HepG2 (cell line): ENCODE measurements around the gene CCDC57. TPM values are rescaled to one million over a fixed set of nuclear protein-coding genes. Genes with fewer than 3 reads are reported as not detected.

Experiments used
- ATAC-seq: fragments of 200-7000 bp; cut with Tn5 transposase; 3 replicates; pipeline ENCODE4 v1.9.1; 2020; ENCODE audit warnings: mild to moderate bottlenecking, moderate library complexity
- BruUV-seq: library from RNA; stranded (reverse); fragments of 400-500 nt; replicated peaks from 2 replicates; lab custom pipeline; 2021; lab: Mats Ljungman, UMichigan
- CTCF ChIA-PET: fragments of 300-600 bp; formaldehyde crosslinking; extraction: SDS; loops from one replicate; lab custom pipeline; 2021; ENCODE audit warnings: low total read pairs, inconsistent platforms, low intra/inter-chr PET ratio; lab: Yijun Ruan, JAX
- POLR2A ChIA-PET: fragments of 350-600 bp; sonication (Branson Sonifier 250); formaldehyde crosslinking; loops from one replicate; lab custom pipeline; 2020; ENCODE audit warnings: antibody characterized with exemption, inconsistent platforms; lab: Yijun Ruan, JAX
- DNase-seq: peaks from one replicate; pipeline ENCODE4 v3.0.0-alpha.2; 2015; ENCODE audit warnings: low spot score
- FAIRE-seq: peaks from 3 replicates; lab custom pipeline; 2011; peaks lifted over from hg19 to GRCh38; lab: Jason Lieb, UNC
- H2AFZ ChIP-seq: one replicate; pipeline ENCODE4 v1.6.1; 2011; ENCODE audit warnings: low read length, inconsistent platforms
- H3K27ac ChIP-seq: fragments of 300-600 bp; 3 replicates; pipeline ENCODE4 v1.8.0; 2011; ENCODE audit warnings: mixed run types, mild to moderate bottlenecking, mixed read lengths, low read length, inconsistent platforms; ENCODE audit not compliant: insufficient read depth; ENCODE audit errors: extremely low read length
- H3K27me3 ChIP-seq, 2 experiments: fragments of 200-600 bp in 1 of 2; 2 replicates in 1 of 2; 3 replicates in 1 of 2; pipeline versions ENCODE4 v1.6.0 to v1.8.0; 2011; ENCODE audit warnings: low read length in 2 of 2, mild to moderate bottlenecking in 2 of 2, moderate library complexity in 2 of 2, inconsistent platforms in 1 of 2; ENCODE audit not compliant: insufficient read depth in 2 of 2, control insufficient read depth in 1 of 2
- H3K36me3 ChIP-seq, 2 experiments: fragments of 200-600 bp in 1 of 2; replicated peaks in 1 of 2; 2 replicates in 1 of 2; 3 replicates in 1 of 2; pipeline versions ENCODE4 v1.5.1 to v1.8.0; 2011; ENCODE audit warnings: low read length in 2 of 2, inconsistent platforms in 1 of 2; ENCODE audit not compliant: insufficient read depth in 2 of 2, control insufficient read depth in 1 of 2
- H3K4me1 ChIP-seq: 2 replicates; pipeline ENCODE4 v1.5.1; 2012; ENCODE audit warnings: low read length, inconsistent platforms; ENCODE audit not compliant: insufficient read depth
- H3K4me2 ChIP-seq: 2 replicates; pipeline ENCODE4 v1.6.0; 2011; ENCODE audit warnings: low read depth, low read length, inconsistent platforms
- H3K4me3 ChIP-seq, 3 experiments: fragments of 200-600 bp in 1 of 3; sonication (generic), shearing (Covaris generic) in 1 of 3; replicated peaks in 1 of 3; 2 replicates each; pipeline ENCODE4 v1.5.1; 2011 to 2016; ENCODE audit warnings: low read length in 3 of 3, inconsistent platforms in 2 of 3, low read depth in 2 of 3, mild to moderate bottlenecking in 2 of 3, control low read depth in 1 of 3, mixed read lengths in 1 of 3; ENCODE audit not compliant: insufficient read depth in 1 of 3
- H3K79me2 ChIP-seq: one replicate; pipeline ENCODE4 v1.6.1; 2011; ENCODE audit warnings: low read length, inconsistent platforms; ENCODE audit not compliant: insufficient read depth
- H3K9ac ChIP-seq: 2 replicates; pipeline ENCODE4 v1.6.0; 2011; ENCODE audit warnings: mild to moderate bottlenecking, low read depth, low read length, inconsistent platforms; ENCODE audit not compliant: insufficient read depth
- H3K9me3 ChIP-seq: 2 replicates; pipeline ENCODE4 v1.5.1; 2012; ENCODE audit warnings: mild to moderate bottlenecking, low read length
- H4K20me1 ChIP-seq: 2 replicates; pipeline ENCODE4 v1.6.0; 2011; ENCODE audit warnings: inconsistent platforms, mild to moderate bottlenecking, low read length, moderate library complexity; ENCODE audit not compliant: insufficient read depth
- ATF7-NPFF ChIP-seq: sonication (generic); formaldehyde crosslinking; IDR thresholded peaks from 2 replicates; pipeline ENCODE4 v1.8.1; 2023; ENCODE audit warnings: mild to moderate bottlenecking, low read depth, missing genetic modification reagents, moderate library complexity
- BORCS8-MEF2B ChIP-seq: sonication (generic); formaldehyde crosslinking; IDR thresholded peaks from 2 replicates; pipeline ENCODE4 v1.8.0; 2022; ENCODE audit warnings: mild to moderate bottlenecking, missing genetic modification reagents
- EED ChIP-seq: sonication (generic); formaldehyde crosslinking; IDR thresholded peaks from 2 replicates; pipeline ENCODE4 v1.5.0; 2020; ENCODE audit warnings: mild to moderate bottlenecking, missing genetic modification reagents
- MYC ChIP-seq: sonication (generic); formaldehyde crosslinking; IDR thresholded peaks from 2 replicates; pipeline ENCODE4 v1.9.0; 2021; ENCODE audit warnings: missing genetic modification reagents, borderline replicate concordance
- SSRP1 ChIP-seq: IDR thresholded peaks from 2 replicates; pipeline ENCODE4 v1.6.1; 2016; ENCODE audit warnings: control low read depth
- TCF7 ChIP-seq: sonication (generic); IDR thresholded peaks from 2 replicates; pipeline ENCODE4 v1.6.1; 2016; ENCODE audit warnings: antibody characterized with exemption, low read depth
- ZNF337 ChIP-seq: sonication (generic); formaldehyde crosslinking; IDR thresholded peaks from 2 replicates; pipeline ENCODE4 v1.5.1; 2020; ENCODE audit warnings: missing genetic modification reagents, low read depth, mild to moderate bottlenecking, borderline replicate concordance
- ZNF775 ChIP-seq: sonication (generic); formaldehyde crosslinking; IDR thresholded peaks from 2 replicates; pipeline ENCODE4 v1.4.0; 2020; ENCODE audit warnings: missing genetic modification reagents, mild to moderate bottlenecking, moderate library complexity, borderline replicate concordance
- WGBS: methylation state at CpG from one replicate; pipeline ENCODE4 v1.1.6; 2017; ENCODE audit warnings: low lambda C conversion rate; 5-methylcytosine and 5-hydroxymethylcytosine counted together
- in situ Hi-C: cut with HindIII; loops from 2 replicates; pipeline ENCODE4 v1.10.0; 2017; ENCODE audit warnings: low pct_unique_long_range_greater_than_20kb; ENCODE audit not compliant: extremely low pct_ligation_motif_present
- intact Hi-C: fragments of 100-400 bp; cut with micrococcal nuclease; formaldehyde crosslinking; loops from one replicate; pipeline ENCODE4 v1.10.0; 2022; ENCODE audit not compliant: unreplicated experiment
- polyA plus RNA-seq, 8 experiments: library from polyadenylated mRNA; depleted of rRNA in 3 of 8; stranded (reverse) in 7 of 8; unstranded in 1 of 8; fragments of >200 nt; fragmentation: Illumina TruSeq in 4 of 8; extraction: Trizol in 4 of 8; gene quantifications; 2 replicates each; pipeline versions ENCODE4 v1.2.1 to v1.2.3, GENCODE V29; 2011 to 2016; ENCODE audit warnings: low read depth in 4 of 8, missing spikeins in 1 of 8, mixed read lengths in 1 of 8; ENCODE audit not compliant: insufficient read depth in 1 of 8
- total RNA-seq, 5 experiments: library from RNA; depleted of rRNA; stranded (reverse); fragments of >200 nt; fragmentation: Illumina TruSeq; extraction: Trizol; gene quantifications; 2 replicates each; pipeline ENCODE4 v1.2.3, GENCODE V29; 2016; ENCODE audit warnings: low read depth in 1 of 5
- TF ChIP-seq, protein P1 (sequence below), 2 experiments: fragments of 450-650 bp in 1 of 2; sonication (generic) in 1 of 2; formaldehyde crosslinking in 1 of 2; IDR thresholded peaks; 2 replicates each; pipeline versions ENCODE4 v1.6.1 to v1.8.0; 2016 to 2022; ENCODE audit warnings: antibody characterized with exemption in 1 of 2, mild to moderate bottlenecking in 1 of 2, missing genetic modification reagents in 1 of 2
- TF ChIP-seq, protein P2 (sequence below): sonication (generic); formaldehyde crosslinking; IDR thresholded peaks from 2 replicates; pipeline ENCODE4 v1.8.1; 2022; ENCODE audit warnings: low read depth, mild to moderate bottlenecking, missing genetic modification reagents

Gene CCDC57
- total and polyA plus RNA-seq, 2 of the 13 experiments (the other 11 are each of a cell fraction or from before 2014, with no cell fraction given): 59.3 to 59.9 TPM

GRCh38 chr17:82083533-82084359 lies 128.9 kb downstream of the CCDC57 start:
- H2AFZ ChIP-seq: no peak overlapping the region
- 96% methylated on average over 55 of the region's 55 CpGs for WGBS
- CTCF ChIA-PET: no interaction called here
- H3K4me3 ChIP-seq: no peak overlapping the region
- no peak overlapping the region for H3K27ac ChIP-seq
- H3K27me3 ChIP-seq: no peaks in the 10 kb centered on the region
- H3K9me3 ChIP-seq: no peaks in the 10 kb centered on the region
- H3K4me1 ChIP-seq: no peaks in the 10 kb centered on the region
- in situ Hi-C loops: no loop called here
- BruUV-seq: no TSS peak
- no peak for ATAC-seq
- no peak for FAIRE-seq
- H3K4me2 ChIP-seq: no peak overlapping the region
- no peak overlapping the region for H3K9ac ChIP-seq
- no peak for DNase-seq
- peaks cover 69% of the 10 kb centered on the region for H4K20me1 ChIP-seq
- intact Hi-C loops: no loop called here
- peaks cover 5% of the 10 kb centered on the region for H3K79me2 ChIP-seq
- POLR2A ChIA-PET: no interaction called here
- peaks cover 84 to 96% of the 10 kb centered on the region in 2 experiments for H3K36me3 ChIP-seq
- TF ChIP-seq ZNF337: no peak
- peak; percentile 18; the same call in 1 of the 2 replicates for TF ChIP-seq MYC (CRISPR knock-in tag)
- TF ChIP-seq BORCS8-MEF2B (CRISPR knock-in tag): peak; percentile 53; the same call in 1 of the 2 replicates
- TF ChIP-seq EED (CRISPR knock-in tag): 0 out of 2 replicates have a peak, but pooled peaks have one; percentile 23
- no peak for TF ChIP-seq ZNF775 (CRISPR knock-in tag)
- no peak for TF ChIP-seq TCF7
- TF ChIP-seq, protein P1, sequence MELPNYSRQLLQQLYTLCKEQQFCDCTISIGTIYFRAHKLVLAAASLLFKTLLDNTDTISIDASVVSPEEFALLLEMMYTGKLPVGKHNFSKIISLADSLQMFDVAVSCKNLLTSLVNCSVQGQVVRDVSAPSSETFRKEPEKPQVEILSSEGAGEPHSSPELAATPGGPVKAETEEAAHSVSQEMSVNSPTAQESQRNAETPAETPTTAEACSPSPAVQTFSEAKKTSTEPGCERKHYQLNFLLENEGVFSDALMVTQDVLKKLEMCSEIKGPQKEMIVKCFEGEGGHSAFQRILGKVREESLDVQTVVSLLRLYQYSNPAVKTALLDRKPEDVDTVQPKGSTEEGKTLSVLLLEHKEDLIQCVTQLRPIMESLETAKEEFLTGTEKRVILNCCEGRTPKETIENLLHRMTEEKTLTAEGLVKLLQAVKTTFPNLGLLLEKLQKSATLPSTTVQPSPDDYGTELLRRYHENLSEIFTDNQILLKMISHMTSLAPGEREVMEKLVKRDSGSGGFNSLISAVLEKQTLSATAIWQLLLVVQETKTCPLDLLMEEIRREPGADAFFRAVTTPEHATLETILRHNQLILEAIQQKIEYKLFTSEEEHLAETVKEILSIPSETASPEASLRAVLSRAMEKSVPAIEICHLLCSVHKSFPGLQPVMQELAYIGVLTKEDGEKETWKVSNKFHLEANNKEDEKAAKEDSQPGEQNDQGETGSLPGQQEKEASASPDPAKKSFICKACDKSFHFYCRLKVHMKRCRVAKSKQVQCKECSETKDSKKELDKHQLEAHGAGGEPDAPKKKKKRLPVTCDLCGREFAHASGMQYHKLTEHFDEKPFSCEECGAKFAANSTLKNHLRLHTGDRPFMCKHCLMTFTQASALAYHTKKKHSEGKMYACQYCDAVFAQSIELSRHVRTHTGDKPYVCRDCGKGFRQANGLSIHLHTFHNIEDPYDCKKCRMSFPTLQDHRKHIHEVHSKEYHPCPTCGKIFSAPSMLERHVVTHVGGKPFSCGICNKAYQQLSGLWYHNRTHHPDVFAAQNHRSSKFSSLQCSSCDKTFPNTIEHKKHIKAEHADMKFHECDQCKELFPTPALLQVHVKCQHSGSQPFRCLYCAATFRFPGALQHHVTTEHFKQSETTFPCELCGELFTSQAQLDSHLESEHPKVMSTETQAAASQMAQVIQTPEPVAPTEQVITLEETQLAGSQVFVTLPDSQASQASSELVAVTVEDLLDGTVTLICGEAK (IDR thresholded peaks at IDR 0.05): no peak
- TF ChIP-seq, protein P1 (CRISPR knock-in tag; IDR thresholded peaks at IDR 0.05): no peak
- TF ChIP-seq ATF7-NPFF: no peak
- TF ChIP-seq, protein P2, sequence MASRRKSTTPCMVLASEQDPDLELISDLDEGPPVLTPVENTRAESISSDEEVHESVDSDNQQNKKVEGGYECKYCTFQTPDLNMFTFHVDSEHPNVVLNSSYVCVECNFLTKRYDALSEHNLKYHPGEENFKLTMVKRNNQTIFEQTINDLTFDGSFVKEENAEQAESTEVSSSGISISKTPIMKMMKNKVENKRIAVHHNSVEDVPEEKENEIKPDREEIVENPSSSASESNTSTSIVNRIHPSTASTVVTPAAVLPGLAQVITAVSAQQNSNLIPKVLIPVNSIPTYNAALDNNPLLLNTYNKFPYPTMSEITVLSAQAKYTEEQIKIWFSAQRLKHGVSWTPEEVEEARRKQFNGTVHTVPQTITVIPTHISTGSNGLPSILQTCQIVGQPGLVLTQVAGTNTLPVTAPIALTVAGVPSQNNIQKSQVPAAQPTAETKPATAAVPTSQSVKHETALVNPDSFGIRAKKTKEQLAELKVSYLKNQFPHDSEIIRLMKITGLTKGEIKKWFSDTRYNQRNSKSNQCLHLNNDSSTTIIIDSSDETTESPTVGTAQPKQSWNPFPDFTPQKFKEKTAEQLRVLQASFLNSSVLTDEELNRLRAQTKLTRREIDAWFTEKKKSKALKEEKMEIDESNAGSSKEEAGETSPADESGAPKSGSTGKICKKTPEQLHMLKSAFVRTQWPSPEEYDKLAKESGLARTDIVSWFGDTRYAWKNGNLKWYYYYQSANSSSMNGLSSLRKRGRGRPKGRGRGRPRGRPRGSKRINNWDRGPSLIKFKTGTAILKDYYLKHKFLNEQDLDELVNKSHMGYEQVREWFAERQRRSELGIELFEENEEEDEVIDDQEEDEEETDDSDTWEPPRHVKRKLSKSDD (CRISPR knock-in tag): 0 out of 2 replicates have a peak, but pooled peaks have one; percentile 42
- TF ChIP-seq SSRP1 (CRISPR knock-in tag): peak; percentile 25; the same call in 1 of the 2 replicates
